Stimulated activated naive CD8-positive, alpha-beta T cell treated with anti-CD3 and anti-CD28 coated beads, Interleukin-15, Interleukin-2, amounts not matched to agents 100 ng/mL and 50 ng/mL, for 24 hours (primary cell): Measurements from ENCODE around the gene ATP9A.

Experiments used
- H3K27ac Mint-ChIP-seq: one replicate; pipeline ENCODE4 v1.8.0; 2021; ENCODE audit warnings: mild to moderate bottlenecking, mixed read lengths
- H3K27me3 Mint-ChIP-seq: one replicate; pipeline ENCODE4 v1.8.0; 2021; ENCODE audit warnings: mixed read lengths
- H3K36me3 Mint-ChIP-seq: one replicate; pipeline ENCODE4 v1.8.0; 2021; ENCODE audit warnings: low read depth, mixed read lengths
- H3K4me1 Mint-ChIP-seq: one replicate; pipeline ENCODE4 v1.8.0; 2021; ENCODE audit warnings: low read depth, mixed read lengths
- H3K4me3 Mint-ChIP-seq: one replicate; pipeline ENCODE4 v1.8.0; 2021; ENCODE audit warnings: mild to moderate bottlenecking, mixed read lengths
- H3K9me3 Mint-ChIP-seq: one replicate; pipeline ENCODE4 v1.8.0; 2021; ENCODE audit warnings: mixed read lengths

The ATP9A gene

DNA sequence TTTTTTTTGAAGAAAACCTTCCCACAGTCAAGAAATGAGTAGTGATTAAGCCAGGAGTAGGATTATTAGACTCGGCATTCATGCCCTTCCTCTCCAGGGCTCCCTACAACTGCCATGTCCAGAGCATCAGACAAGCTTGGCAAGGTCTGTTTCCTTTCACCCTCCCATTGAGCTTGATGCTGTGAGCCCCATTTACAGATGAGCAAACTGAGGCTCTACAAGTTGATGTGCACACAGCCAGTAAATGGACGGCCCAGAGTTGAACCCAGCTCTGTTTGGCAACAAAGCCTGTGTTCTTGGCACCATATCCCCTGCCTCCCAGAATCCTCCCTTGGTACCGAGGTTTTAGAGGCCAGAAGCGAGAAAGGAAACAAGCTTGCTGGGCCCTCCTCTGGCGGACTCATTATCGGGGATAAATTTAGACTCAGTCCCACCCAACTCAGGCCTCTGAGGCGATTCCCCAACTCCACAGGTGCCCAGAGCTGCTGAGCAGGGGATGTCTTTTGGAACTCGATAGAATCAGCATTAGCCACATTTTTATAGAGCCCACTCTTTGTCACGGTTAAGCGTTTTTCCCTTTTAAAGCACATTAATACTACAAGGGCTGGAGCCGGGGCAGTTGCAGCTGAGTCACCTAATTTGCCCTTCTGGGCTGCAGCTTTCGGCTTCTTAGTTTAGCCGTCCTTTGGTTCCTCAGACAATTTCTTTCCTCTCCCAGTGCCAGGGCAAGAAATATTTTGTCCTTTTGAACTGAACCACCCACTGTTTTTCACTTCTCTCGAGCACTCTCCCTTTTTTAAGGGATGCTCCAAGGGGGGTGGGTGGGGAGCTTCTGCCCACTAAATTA, 202.7 kb downstream of the ATP9A start:
- no peak overlapping the region for H3K27ac Mint-ChIP-seq
- H3K27me3 Mint-ChIP-seq: peaks cover 43% of the 10 kb centered on the region
- H3K4me3 Mint-ChIP-seq: no peak overlapping the region
- H3K36me3 Mint-ChIP-seq: no peaks in the 10 kb centered on the region
- H3K9me3 Mint-ChIP-seq: no peaks in the 10 kb centered on the region
- H3K4me1 Mint-ChIP-seq: peaks cover 30% of the 10 kb centered on the region

DNA sequence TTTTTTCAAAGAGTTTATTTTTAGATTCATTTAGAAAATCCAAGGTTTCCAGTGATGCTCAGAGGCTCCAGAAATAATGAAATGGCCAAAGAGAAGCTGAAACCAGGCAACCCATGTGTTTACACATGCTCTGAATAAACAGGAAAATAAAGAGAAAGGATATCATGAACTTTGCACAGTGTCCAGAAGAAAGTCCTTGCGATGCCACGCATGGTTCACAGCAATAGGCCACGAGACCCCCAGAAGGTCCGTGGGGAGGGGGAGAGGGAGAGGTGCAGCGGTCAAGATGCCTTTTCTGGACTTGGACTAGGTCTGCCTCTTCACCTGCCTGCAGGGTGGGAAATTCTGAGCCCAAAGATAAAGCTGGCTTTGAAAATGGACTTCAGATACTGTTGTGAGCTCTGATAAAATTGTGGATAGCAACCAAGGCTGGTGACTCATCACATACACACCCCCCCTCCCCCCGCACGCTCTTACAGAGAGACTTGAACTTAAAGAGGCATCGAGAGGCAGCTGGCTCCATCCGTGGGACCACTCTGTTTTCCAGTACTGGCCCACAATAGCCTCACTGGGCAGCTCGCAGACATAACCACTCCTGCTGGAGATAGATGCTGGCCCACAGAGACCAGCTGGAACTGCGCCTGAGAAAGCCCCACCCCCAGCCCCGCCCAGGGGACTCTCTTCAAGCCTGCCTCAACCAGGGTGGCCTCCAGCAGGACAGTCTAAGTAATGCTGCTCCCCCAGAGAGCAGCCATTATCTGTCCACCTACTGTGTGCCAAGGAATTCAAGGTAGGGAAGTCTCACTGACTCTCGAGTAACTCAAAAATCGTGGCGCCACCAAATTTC, 204.5 kb downstream of the ATP9A start:
- Mint-ChIP-seq H3K9me3 (no peaks in the 10 kb centered on the region), H3K27ac (no peak overlapping the region), H3K27me3 (peaks cover 58% of the 10 kb centered on the region), H3K4me3 (no peak overlapping the region), H3K36me3 (no peaks in the 10 kb centered on the region), H3K4me1 (peaks cover 30% of the 10 kb centered on the region)

DNA sequence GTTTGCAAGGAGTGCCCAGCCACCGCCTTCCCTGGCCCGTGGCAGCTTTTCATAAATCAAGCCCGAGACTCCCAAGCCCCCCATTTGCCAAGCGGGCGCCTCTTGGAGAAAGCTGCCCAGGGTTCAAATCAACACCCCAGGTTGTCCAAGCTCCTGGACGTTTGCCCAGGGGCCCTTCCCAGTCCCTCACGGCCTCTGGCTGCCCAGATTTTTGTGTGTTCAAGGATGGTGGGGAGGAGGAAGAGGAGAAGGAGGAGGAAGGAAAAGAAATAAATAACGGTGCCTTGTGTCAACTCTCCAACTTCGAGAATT, 205.1 kb downstream of the ATP9A start:
- no peaks in the 10 kb centered on the region for H3K36me3 Mint-ChIP-seq
- peaks cover 30% of the 10 kb centered on the region for H3K4me1 Mint-ChIP-seq
- H3K9me3 Mint-ChIP-seq: no peaks in the 10 kb centered on the region
- H3K27me3 Mint-ChIP-seq: peaks cover 57% of the 10 kb centered on the region
- no peak overlapping the region for H3K4me3 Mint-ChIP-seq
- H3K27ac Mint-ChIP-seq: no peak overlapping the region

DNA sequence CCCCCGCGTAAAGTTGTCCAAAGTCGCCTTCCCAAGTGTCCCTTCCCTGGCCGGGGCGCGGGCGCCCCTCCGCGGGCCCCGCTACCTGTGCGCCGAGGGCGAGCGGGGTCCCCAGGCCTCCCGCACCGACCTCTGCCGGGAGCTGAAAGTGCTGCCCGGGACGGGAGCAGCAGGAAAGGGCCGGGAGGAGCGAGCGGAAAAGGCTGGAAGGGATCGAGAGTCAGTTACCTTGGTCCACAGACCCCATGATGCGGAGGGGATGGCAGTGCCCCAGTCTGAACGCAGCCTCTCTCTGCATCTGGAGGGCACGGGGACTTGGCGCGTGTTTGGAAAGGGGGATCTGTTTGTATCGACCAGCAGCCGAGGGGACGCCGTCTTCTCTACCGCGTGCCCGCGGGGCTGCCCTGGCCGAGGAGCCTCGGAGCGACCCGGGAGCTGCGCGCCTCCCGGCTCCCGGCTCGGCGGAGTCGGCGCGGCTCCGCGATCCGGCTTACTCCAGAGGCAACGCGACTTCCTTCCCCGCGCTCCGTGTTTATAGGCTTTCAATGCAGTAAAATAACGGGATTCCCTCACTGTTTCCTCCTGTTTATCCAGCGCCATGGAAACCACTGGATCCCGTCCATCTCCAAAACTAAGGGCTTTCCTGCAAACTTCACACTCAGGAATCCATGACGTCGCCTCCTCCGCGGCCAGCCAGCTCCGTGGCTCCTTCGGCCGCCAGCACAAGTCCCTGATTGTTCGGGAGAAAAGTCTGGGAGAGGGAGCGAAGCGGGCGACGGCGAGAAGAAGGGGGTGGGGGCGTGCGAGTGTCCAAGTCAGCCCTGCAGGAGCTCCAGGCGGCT, 205.6 kb downstream of the ATP9A start:
- Mint-ChIP-seq H3K9me3 (no peaks in the 10 kb centered on the region), H3K4me3 (peak overlapping the region; percentile 65), H3K27ac (no peak overlapping the region), H3K27me3 (peaks cover 52% of the 10 kb centered on the region), H3K4me1 (peaks cover 26% of the 10 kb centered on the region), H3K36me3 (no peaks in the 10 kb centered on the region)

DNA sequence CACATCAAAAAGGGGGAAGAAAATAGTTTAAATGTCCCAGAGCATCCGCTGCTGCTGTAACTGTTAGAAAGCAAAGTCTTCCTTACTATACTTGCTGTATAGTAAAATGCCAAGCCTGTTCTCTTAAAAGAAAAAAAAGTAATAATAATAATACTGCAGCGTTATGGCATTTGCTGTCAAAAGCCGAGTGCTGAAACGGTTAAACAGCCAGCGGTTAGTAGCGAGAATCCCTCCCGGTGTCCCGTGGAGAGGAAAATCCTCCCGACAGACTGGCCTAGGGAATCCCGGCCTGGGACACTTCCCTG, 206.2 kb downstream of the ATP9A start:
- Mint-ChIP-seq H3K4me1 (peaks cover 26% of the 10 kb centered on the region), H3K27ac (no peak overlapping the region), H3K27me3 (peaks cover 56% of the 10 kb centered on the region), H3K36me3 (no peaks in the 10 kb centered on the region), H3K4me3 (peak overlapping the region; percentile 56), H3K9me3 (no peaks in the 10 kb centered on the region)

DNA sequence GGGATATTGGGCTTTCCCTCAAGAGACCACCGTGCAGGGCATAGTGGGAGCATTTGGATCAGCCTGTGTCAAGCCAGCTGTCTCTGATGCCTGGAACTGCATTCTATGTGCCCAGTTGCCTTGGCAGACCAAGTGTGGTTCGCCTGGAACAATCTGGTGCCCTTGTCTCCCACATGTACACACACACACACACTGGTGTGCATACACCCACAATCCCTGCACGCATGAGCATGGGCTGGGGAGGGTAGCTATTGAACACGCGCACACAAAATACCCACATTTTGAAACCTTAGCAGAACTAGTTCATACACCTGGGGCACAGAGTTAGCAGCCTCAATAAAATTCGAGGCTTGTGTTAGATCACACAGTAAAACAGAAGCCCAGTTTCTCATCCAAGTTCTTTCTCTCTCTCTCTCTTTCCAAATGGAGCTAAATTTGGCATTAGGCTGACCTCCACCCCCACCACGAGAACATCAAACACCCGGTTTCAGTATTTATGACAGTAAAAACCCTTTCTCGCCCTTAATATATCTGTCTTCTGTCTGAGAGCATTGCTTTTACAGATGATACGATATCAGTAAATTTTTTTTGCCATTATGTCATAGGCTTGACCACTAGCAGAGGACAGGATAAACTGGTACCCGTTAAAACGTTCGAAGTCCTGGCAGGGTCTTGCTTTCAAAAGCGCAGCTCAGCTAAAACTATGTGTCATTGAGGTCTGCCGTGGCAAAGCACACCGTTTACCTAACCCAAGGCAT, 207.5 kb downstream of the ATP9A start:
- Mint-ChIP-seq H3K9me3 (no peaks in the 10 kb centered on the region), H3K27me3 (peaks cover 59% of the 10 kb centered on the region), H3K27ac (no peak overlapping the region), H3K4me1 (peaks cover 28% of the 10 kb centered on the region), H3K36me3 (no peaks in the 10 kb centered on the region), H3K4me3 (peak overlapping the region; percentile 34)

DNA sequence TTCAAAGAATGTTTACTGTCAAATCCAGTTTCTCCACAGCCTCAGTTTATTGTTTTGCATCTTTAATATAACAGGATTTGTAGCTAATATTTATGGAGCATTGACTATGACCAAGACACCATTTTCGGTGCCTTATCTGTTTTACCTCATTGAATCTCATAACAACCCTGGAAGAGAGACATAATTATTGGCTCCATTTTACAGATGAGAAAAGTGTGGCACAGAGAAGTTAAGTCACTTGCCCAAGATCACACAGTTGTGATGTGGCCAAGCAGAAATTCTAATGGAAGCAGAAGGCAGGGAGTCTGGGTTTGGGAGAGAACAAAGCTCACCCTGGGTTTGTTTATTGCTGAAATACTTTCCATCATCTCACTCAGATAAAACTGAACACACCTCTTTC, 208.1 kb downstream of the ATP9A start:
- Mint-ChIP-seq H3K4me3 (no peak overlapping the region), H3K27ac (no peak overlapping the region), H3K9me3 (no peaks in the 10 kb centered on the region), H3K36me3 (no peaks in the 10 kb centered on the region), H3K4me1 (peaks cover 32% of the 10 kb centered on the region), H3K27me3 (peaks cover 59% of the 10 kb centered on the region)

DNA sequence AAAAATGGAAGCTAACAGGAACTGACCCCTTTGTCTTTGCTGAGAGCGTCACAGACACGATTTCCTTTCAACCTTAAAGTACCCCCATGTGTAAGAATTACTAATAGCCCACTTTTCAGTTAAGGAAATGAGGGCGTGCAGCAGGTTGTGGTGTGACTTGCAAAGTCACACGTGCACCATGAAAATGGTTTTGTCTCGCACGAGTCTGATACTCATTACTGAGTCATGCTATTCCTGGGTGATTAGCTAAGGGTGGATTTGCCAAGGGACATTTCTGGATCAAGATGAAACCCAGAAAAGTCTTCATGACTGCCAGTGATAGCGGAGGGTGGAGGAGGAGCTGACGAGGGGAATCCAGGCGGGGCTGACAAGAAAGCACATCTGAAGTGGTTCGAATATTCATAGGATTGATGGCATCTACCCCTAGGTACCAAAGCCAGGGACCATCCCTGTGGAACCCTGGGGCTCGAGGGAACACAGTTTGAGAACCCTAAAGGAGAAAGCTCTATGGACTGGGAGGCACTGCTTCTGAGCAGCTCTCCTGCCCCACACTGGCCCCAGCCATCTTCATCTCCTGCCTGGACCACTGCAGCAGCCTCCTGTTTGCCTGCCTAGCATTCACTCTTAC, 213.5 kb downstream of the ATP9A start:
- H3K27ac Mint-ChIP-seq: peak overlapping the region; percentile 77
- H3K27me3 Mint-ChIP-seq: peaks cover 26% of the 10 kb centered on the region
- peak overlapping the region; percentile 20 for H3K4me3 Mint-ChIP-seq
- H3K4me1 Mint-ChIP-seq: peaks cover 20% of the 10 kb centered on the region
- no peaks in the 10 kb centered on the region for H3K36me3 Mint-ChIP-seq
- H3K9me3 Mint-ChIP-seq: no peaks in the 10 kb centered on the region

DNA sequence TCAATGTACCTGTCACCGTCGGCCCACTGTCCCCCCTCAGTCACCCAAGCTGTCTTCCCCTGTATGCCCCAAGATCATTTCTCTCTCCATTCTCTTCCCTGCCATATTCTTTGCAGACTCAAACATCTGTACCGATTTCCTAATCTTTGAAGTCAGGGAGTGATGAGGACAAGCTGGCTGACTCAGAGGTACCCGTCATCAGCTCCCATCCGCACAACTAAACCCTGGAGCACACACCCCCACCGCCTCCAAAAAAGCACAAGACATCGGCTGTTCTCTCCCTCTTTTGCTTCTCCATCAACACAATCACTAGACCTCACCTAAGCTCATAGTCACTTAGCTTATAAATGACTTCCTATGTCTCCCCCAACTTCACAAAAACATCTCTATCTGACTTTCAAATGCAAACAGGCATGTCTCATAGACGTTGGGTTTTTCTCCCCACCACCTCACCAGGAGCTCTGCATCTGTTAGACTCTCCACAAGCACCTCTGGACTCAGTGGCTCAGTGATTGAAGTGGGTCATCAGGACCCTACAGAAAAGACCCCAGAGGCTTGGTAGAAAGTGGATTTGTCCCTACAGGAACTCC, 214.2 kb downstream of the ATP9A start:
- Mint-ChIP-seq H3K4me3 (no peak overlapping the region), H3K27ac (peak overlapping the region; percentile 77), H3K36me3 (no peaks in the 10 kb centered on the region), H3K27me3 (peaks cover 20% of the 10 kb centered on the region), H3K9me3 (no peaks in the 10 kb centered on the region), H3K4me1 (peaks cover 20% of the 10 kb centered on the region)

DNA sequence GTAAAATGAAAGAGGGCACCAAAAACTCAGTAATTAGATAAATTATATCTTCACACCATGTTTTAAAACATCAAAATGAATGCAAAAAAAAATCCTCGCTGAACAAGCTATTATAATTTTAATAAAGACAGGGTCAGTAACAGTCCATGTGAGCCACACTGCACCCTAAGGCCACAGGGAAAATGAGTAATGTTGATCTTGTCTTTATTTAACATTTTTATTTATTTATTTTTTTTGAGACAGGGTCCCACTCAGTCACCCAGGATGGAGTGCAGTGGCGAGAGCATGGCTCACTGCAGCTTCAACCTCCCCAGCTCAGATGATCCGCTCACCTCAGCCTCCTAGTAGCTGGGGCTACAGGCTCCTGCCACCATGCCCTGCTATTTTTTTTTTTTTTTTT, 217.0 kb downstream of the ATP9A start:
- Mint-ChIP-seq H3K4me3 (no peak overlapping the region), H3K27me3 (peaks cover 11% of the 10 kb centered on the region), H3K9me3 (no peaks in the 10 kb centered on the region), H3K36me3 (no peaks in the 10 kb centered on the region), H3K27ac (no peak overlapping the region), H3K4me1 (peaks cover 20% of the 10 kb centered on the region)

DNA sequence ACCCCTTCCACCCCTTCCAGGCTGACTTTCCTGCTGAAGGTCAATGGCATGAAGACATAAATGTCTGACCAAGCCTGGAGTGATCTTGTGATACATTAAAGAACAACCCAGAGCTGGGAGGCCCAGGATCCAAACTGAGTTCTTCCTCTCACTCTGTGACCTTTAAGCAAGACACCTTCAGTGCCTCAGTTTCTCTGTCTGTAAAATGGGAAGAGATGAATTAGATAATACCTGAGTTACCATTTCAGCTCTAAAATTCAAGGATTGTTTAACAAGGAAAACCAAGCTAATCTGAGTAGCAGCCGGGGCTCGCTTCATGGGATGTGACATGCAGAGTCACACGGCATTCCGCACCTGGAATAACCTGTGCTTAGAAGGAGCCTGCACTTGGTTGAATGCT, 218.7 kb downstream of the ATP9A start:
- Mint-ChIP-seq H3K4me3 (no peak overlapping the region), H3K4me1 (peaks cover 9% of the 10 kb centered on the region), H3K9me3 (peaks cover 4% of the 10 kb centered on the region), H3K27ac (no peak overlapping the region), H3K36me3 (no peaks in the 10 kb centered on the region), H3K27me3 (peaks cover 5% of the 10 kb centered on the region)

DNA sequence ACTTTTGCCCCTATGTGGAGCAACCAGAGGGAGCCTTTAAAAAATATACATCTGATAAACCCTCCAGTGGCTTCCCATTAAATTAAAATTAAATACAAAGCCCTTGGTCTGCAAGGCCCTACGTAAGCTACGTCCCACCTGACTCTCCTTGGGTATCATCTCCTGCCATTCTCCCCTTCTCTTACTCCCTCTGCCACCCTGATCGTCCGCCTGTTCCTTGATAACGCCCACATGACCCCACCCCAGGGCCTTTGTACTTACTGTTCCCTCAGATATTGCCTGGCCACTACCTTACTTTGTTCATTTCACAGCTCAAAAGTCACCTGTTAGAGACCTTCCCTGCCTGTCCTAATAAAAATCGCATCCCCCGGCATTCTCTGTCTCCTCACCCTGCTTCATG, 220.2 kb downstream of the ATP9A start:
- peaks cover 6% of the 10 kb centered on the region for H3K27me3 Mint-ChIP-seq
- H3K27ac Mint-ChIP-seq: no peak overlapping the region
- peaks cover 6% of the 10 kb centered on the region for H3K4me1 Mint-ChIP-seq
- H3K4me3 Mint-ChIP-seq: no peak overlapping the region
- H3K36me3 Mint-ChIP-seq: no peaks in the 10 kb centered on the region
- peaks cover 4% of the 10 kb centered on the region for H3K9me3 Mint-ChIP-seq
